Suprapubic skin (tissue), 4 donors: ENCODE data around the gene AOC2.

Source experiments
- CTCF ChIP-seq, 2 donors: fragments of 200-600 bp in 1 of 2; fragments of 450-650 bp in 1 of 2; sonication (generic) in 1 of 2; IDR thresholded peaks; one replicate each; pipeline ENCODE4 v1.5.1; 2016 to 2019; ENCODE audit warnings: antibody characterized with exemption in 2 of 2, mild to moderate bottlenecking in 1 of 2, moderate library complexity in 1 of 2
- POLR2A ChIP-seq, 2 donors: fragments of 450-650 bp; IDR thresholded peaks; one replicate each; pipeline ENCODE4 v1.6.1; 2017; ENCODE audit warnings: antibody characterized with exemption in 2 of 2, mild to moderate bottlenecking in 2 of 2, moderate library complexity in 2 of 2
- POLR2AphosphoS5 ChIP-seq, 3 donors: sonication (generic); formaldehyde crosslinking; IDR thresholded peaks; one replicate each; pipeline ENCODE4 v1.6.1; 2017; ENCODE audit warnings: antibody characterized with exemption in 3 of 3

- TF ChIP-seq POLR2A (IDR thresholded peaks at IDR 0.05), result no peak
- TF ChIP-seq CTCF (IDR thresholded peaks at IDR 0.05), result no peak
- no peak for TF ChIP-seq POLR2AphosphoS5 (IDR thresholded peaks at IDR 0.05)
These were observed 32.7 kb downstream of the AOC2 start for GRCh38 chr17:42877037-42877436.
